GM12801 (cell line): ENCODE measurements around the gene SPINK13.

Experiments used
- TF ChIP-seq, protein P1 (sequence below): IDR thresholded peaks from one replicate; pipeline ENCODE4 v1.5.1; 2011; ENCODE audit warnings: control low read depth; ENCODE audit not compliant: insufficient read length; ENCODE audit errors: extremely low read depth

SPINK13 gene

GRCh38 chr5:148297731-148298130, 29.1 kb downstream of the SPINK13 start:
- TF ChIP-seq, protein P1, sequence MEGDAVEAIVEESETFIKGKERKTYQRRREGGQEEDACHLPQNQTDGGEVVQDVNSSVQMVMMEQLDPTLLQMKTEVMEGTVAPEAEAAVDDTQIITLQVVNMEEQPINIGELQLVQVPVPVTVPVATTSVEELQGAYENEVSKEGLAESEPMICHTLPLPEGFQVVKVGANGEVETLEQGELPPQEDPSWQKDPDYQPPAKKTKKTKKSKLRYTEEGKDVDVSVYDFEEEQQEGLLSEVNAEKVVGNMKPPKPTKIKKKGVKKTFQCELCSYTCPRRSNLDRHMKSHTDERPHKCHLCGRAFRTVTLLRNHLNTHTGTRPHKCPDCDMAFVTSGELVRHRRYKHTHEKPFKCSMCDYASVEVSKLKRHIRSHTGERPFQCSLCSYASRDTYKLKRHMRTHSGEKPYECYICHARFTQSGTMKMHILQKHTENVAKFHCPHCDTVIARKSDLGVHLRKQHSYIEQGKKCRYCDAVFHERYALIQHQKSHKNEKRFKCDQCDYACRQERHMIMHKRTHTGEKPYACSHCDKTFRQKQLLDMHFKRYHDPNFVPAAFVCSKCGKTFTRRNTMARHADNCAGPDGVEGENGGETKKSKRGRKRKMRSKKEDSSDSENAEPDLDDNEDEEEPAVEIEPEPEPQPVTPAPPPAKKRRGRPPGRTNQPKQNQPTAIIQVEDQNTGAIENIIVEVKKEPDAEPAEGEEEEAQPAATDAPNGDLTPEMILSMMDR: no peak

DNA sequence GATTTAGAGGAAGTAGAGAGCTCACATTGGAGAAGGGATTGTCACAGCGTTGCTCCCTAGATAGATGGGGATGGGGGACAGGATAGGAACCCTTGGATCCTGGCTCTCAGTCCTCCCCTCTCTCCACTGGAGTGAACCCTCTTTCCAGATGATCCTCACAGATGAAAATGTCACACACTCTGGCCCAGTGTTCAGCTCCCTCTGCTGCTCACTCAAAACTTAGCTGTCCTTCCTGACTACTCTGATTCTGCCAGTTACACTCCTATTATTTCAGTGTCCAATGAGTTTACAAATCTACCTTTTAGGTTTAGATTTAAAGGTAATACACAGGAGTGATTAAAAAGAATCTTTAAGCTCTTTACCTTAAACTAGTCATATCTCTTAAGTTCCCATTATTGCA, 37.9 kb downstream of the SPINK13 start:
- TF ChIP-seq, protein P1: no peak

DNA sequence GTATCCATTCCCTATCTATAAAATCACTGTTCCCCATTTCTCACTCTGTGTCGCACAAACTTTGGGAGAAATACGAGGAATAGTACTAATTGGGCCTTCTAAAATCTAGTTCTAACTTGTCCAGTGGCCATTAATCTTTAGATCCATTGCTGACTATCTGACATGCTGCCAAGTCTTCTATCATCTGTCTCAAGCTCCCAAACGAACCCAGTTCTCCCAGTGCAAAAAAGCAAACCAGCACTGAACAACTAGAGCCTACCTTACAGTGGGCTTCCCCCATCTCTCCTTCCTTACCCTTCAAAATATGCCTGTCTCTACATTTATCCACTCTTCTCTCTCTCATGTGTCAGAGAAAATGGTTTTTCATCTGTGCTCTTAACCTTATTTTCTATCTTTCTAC, 40.4 kb downstream of the SPINK13 start:
- TF ChIP-seq, protein P1: no peak

GRCh38 chr5:148309746-148310145, 41.2 kb downstream of the SPINK13 start:
- TF ChIP-seq, protein P1: no peak

GRCh38 chr5:148311484-148311883, 42.9 kb downstream of the SPINK13 start:
- TF ChIP-seq, protein P1: no peak

- TF ChIP-seq, protein P1: no peak
These were observed 43.6 kb downstream of the SPINK13 start, which contains the start of gene SPINK7 for GRCh38 chr5:148312153-148312552. SPINK7 (plus strand) TSS chr5:148312423; CDS start chr5:148312484, 61 bp downstream.

DNA sequence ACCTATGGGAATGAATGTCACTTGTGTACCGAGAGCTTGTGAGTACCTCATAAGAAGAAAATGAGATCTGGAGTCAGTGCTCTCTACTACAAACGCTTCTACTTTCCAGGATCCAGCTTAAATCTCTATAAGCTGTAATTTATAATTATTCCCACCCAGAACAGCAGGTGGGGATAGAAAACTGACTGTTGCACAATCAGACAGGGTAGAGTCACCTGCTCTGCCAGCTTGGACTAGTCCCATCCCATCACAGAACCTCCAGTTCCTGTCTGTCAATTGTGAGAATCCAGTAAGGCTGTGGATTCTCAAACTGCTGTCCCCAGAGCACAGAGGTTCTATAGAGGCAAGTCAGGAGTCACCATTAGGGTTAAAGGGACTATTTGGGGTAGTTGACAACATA, 45.6 kb downstream of the SPINK13 start:
- TF ChIP-seq, protein P1: no peak

GRCh38 chr5:148314731-148315130, 46.1 kb downstream of the SPINK13 start:
- TF ChIP-seq, protein P1: no peak
